SU-DHL-6 (cell line): Measurements from ENCODE around the gene NCOA1.

Source experiments
- EZH2phosphoT487 ChIP-seq: fragments of 200-600 bp; sonication (generic), shearing (Covaris generic); conservative IDR thresholded peaks from 2 replicates; pipeline ENCODE4 v1.6.1; 2018; ENCODE audit warnings: mild to moderate bottlenecking, antibody characterized with exemption, low read length, moderate library complexity, mixed read lengths
- TF ChIP-seq, protein P1 (sequence below): fragments of 200-600 bp; sonication (generic); IDR thresholded peaks from one replicate; pipeline ENCODE4 v1.5.1; 2017; ENCODE audit warnings: antibody characterized with exemption, mild to moderate bottlenecking, low read length, moderate library complexity; ENCODE audit not compliant: insufficient read depth, poor library complexity, severe bottlenecking

DNA sequence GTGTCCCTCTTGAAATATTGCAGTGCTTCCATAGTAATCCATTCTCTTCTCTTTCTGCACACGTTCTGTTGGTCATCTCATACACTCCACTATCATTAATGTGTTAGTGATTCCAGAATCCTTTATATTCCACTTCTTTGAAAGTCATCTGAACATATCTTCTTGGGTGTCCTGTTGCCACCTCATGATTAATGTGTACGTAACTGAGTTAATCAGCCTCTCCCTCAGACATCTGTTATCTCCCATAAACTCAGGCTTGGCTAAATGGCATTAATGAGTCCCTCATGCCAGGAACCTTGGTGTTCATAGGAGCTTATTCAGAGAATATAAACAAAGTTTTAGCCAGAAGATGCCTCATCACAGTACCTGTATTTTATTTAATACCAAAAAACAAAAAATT lies 126.4 kb downstream of the NCOA1 start:
- TF ChIP-seq, protein P1, sequence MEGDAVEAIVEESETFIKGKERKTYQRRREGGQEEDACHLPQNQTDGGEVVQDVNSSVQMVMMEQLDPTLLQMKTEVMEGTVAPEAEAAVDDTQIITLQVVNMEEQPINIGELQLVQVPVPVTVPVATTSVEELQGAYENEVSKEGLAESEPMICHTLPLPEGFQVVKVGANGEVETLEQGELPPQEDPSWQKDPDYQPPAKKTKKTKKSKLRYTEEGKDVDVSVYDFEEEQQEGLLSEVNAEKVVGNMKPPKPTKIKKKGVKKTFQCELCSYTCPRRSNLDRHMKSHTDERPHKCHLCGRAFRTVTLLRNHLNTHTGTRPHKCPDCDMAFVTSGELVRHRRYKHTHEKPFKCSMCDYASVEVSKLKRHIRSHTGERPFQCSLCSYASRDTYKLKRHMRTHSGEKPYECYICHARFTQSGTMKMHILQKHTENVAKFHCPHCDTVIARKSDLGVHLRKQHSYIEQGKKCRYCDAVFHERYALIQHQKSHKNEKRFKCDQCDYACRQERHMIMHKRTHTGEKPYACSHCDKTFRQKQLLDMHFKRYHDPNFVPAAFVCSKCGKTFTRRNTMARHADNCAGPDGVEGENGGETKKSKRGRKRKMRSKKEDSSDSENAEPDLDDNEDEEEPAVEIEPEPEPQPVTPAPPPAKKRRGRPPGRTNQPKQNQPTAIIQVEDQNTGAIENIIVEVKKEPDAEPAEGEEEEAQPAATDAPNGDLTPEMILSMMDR = no peak
- TF ChIP-seq EZH2phosphoT487 = no peak
